Peyer's patch (tissue), 4 donors: ENCODE data around the gene OR8G1. TPM values are rescaled to one million over a fixed set of nuclear protein-coding genes. Genes with fewer than 3 reads are reported as not detected.

Source experiments
- DNase-seq, 3 donors: peaks; one replicate each; pipeline ENCODE4 v3.0.0-alpha.2; 2017 to 2019
- H3K27ac ChIP-seq, 4 donors: fragments of 200-600 bp; sonication (generic); one replicate each; pipeline ENCODE4 v1.5.1; 2016 to 2019
- H3K27me3 ChIP-seq, 2 donors: fragments of 200-600 bp; sonication (generic); one replicate each; pipeline ENCODE4 v1.5.1; 2019
- H3K36me3 ChIP-seq, 3 donors: fragments of 200-600 bp; sonication (generic); one replicate each; pipeline ENCODE4 v1.5.1; 2016 to 2019
- H3K4me1 ChIP-seq, 4 donors: fragments of 200-600 bp; sonication (generic); one replicate each; pipeline ENCODE4 v1.5.1; 2016 to 2019
- H3K4me3 ChIP-seq, 4 donors: fragments of 200-600 bp; sonication (generic); 1 replicate in 3 of 4; 2 replicates in 1 of 4; pipeline ENCODE4 v1.5.1; 2016 to 2019; ENCODE audit warnings: mild to moderate bottlenecking in 1 of 4
- H3K9me3 ChIP-seq, 4 donors: fragments of 200-600 bp; sonication (generic); one replicate each; pipeline ENCODE4 v1.5.1; 2016 to 2019; ENCODE audit warnings: mild to moderate bottlenecking in 1 of 4
- POLR2A ChIP-seq, 2 donors: fragments of 450-650 bp; IDR thresholded peaks; one replicate each; pipeline ENCODE4 v1.5.1; 2017; ENCODE audit warnings: antibody characterized with exemption in 2 of 2, mild to moderate bottlenecking in 2 of 2, moderate library complexity in 2 of 2
- total RNA-seq, 4 donors: library from RNA; depleted of rRNA; stranded (reverse); fragments of >200 nt; gene quantifications; one replicate each; pipeline ENCODE4 v1.1.0, GENCODE V29; 2016
- TF ChIP-seq, protein P1 (sequence below), 6 experiments: fragments of 450-650 bp in 4 of 6; fragments of 200-600 bp in 2 of 6; sonication (generic) in 1 of 6; IDR thresholded peaks; one replicate each; pipeline ENCODE4 v1.5.1; 2017 to 2019; ENCODE audit warnings: antibody characterized with exemption in 6 of 6, mild to moderate bottlenecking in 3 of 6, moderate library complexity in 1 of 6

OR8G1 gene
- total RNA-seq, 4 donors from 2014 or later: 0.13 TPM; not detected in 3

DNA sequence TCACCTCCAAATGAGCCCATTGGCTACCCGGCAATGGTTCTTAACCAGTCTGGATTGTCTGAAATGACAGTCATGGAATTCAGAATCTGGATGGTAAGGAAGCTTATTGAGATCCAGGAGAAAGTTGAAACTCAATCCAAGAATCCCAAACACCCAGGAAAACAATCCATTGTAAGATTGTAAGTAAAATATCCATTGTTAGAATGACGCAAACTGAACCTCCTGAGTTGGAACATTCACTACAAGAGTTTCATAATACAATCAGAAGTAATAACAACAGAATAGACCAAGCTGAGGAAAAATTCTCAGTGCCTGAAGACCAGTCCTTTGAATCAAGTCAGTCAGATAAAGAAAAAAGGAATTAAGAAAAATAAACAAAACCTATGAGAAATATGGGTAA lies 37.4 kb downstream of the OR8G1 start:
- Histone ChIP-seq H3K9me3 (no peaks in the 10 kb centered on the region), H3K27me3 (no peaks in the 10 kb centered on the region), H3K36me3 (no peaks in the 10 kb centered on the region), H3K4me3 (no peak overlapping the region), H3K27ac (no peak overlapping the region), H3K4me1 (peaks cover 0 to 4% (median 0%) of the 10 kb centered on the region in 4 donors)
- no peak for DNase-seq
- no peak for TF ChIP-seq POLR2A (IDR thresholded peaks at IDR 0.05)
- TF ChIP-seq, protein P1, sequence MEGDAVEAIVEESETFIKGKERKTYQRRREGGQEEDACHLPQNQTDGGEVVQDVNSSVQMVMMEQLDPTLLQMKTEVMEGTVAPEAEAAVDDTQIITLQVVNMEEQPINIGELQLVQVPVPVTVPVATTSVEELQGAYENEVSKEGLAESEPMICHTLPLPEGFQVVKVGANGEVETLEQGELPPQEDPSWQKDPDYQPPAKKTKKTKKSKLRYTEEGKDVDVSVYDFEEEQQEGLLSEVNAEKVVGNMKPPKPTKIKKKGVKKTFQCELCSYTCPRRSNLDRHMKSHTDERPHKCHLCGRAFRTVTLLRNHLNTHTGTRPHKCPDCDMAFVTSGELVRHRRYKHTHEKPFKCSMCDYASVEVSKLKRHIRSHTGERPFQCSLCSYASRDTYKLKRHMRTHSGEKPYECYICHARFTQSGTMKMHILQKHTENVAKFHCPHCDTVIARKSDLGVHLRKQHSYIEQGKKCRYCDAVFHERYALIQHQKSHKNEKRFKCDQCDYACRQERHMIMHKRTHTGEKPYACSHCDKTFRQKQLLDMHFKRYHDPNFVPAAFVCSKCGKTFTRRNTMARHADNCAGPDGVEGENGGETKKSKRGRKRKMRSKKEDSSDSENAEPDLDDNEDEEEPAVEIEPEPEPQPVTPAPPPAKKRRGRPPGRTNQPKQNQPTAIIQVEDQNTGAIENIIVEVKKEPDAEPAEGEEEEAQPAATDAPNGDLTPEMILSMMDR (IDR thresholded peaks at IDR 0.05): no peak

GRCh38 chr11:124285610-124286344 lies 44.9 kb downstream of the OR8G1 start:
- Histone ChIP-seq H3K4me1 (no peaks in the 10 kb centered on the region), H3K27me3 (no peaks in the 10 kb centered on the region), H3K27ac (no peak overlapping the region), H3K4me3 (no peak overlapping the region), H3K9me3 (no peaks in the 10 kb centered on the region), H3K36me3 (no peaks in the 10 kb centered on the region)
- TF ChIP-seq, protein P1 (IDR thresholded peaks at IDR 0.05): no peak
- no peak for TF ChIP-seq POLR2A (IDR thresholded peaks at IDR 0.05)
- DNase-seq: no peak

- H3K27ac ChIP-seq: no peak overlapping the region
- H3K9me3 ChIP-seq: no peaks in the 10 kb centered on the region
- DNase-seq: no peak
- no peaks in the 10 kb centered on the region for H3K4me1 ChIP-seq
- H3K4me3 ChIP-seq: no peak overlapping the region
- TF ChIP-seq, protein P1 (IDR thresholded peaks at IDR 0.05): no peak
- no peak for TF ChIP-seq POLR2A (IDR thresholded peaks at IDR 0.05)
- no peaks in the 10 kb centered on the region for H3K36me3 ChIP-seq
- no peaks in the 10 kb centered on the region for H3K27me3 ChIP-seq
These were observed 53.8 kb downstream of the OR8G1 start for GRCh38 chr11:124294687-124295086.

- no peaks in the 10 kb centered on the region for H3K9me3 ChIP-seq
- H3K27ac ChIP-seq: no peak overlapping the region
- no peak overlapping the region for H3K4me3 ChIP-seq
- H3K27me3 ChIP-seq: no peaks in the 10 kb centered on the region
- TF ChIP-seq POLR2A (IDR thresholded peaks at IDR 0.05): no peak
- TF ChIP-seq, protein P1 (IDR thresholded peaks at IDR 0.05): no peak
- no peaks in the 10 kb centered on the region for H3K36me3 ChIP-seq
- no peak for DNase-seq
- H3K4me1 ChIP-seq: no peaks in the 10 kb centered on the region
These were observed 55.1 kb downstream of the OR8G1 start for GRCh38 chr11:124296016-124296415.

DNA sequence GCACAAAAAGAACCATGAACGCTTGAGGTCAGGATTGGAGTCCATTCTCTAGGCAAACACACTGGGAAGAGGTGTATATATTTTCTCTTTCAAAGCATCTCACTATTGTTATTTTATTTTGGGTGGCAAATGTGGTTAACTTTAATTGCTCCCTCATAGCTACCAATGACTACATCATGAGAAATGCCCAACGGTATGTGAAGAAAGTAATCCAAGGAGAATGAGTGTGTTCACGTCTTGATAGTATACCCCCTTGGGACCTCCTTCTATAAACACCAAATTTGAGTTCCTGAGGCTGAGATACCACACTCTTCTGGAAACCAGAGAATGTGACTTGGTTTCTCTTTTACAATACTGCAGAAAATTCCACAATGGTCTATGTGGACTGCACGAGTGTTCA lies 57.0 kb downstream of the OR8G1 start:
- H3K9me3 ChIP-seq: no peaks in the 10 kb centered on the region
- no peak overlapping the region for H3K27ac ChIP-seq
- H3K4me3 ChIP-seq: no peak overlapping the region
- H3K36me3 ChIP-seq: no peaks in the 10 kb centered on the region
- DNase-seq: no peak
- TF ChIP-seq, protein P1 (IDR thresholded peaks at IDR 0.05): no peak
- TF ChIP-seq POLR2A (IDR thresholded peaks at IDR 0.05): no peak
- H3K27me3 ChIP-seq: no peaks in the 10 kb centered on the region
- no peaks in the 10 kb centered on the region for H3K4me1 ChIP-seq
